Measurements from ENCODE around the gene RAPGEF6. TPM values are rescaled to one million over a fixed set of nuclear protein-coding genes. Genes with fewer than 3 reads are reported as not detected.
"Not testable (repeated sequence)": the region's sequence is repeated elsewhere in the genome, so short reads cannot be mapped to it uniquely, and the experiment has no call there.

RAPGEF6 gene
- total and polyA plus RNA-seq, 11 donors = 2.3 to 13.9 (median 8.6) TPM

DNA sequence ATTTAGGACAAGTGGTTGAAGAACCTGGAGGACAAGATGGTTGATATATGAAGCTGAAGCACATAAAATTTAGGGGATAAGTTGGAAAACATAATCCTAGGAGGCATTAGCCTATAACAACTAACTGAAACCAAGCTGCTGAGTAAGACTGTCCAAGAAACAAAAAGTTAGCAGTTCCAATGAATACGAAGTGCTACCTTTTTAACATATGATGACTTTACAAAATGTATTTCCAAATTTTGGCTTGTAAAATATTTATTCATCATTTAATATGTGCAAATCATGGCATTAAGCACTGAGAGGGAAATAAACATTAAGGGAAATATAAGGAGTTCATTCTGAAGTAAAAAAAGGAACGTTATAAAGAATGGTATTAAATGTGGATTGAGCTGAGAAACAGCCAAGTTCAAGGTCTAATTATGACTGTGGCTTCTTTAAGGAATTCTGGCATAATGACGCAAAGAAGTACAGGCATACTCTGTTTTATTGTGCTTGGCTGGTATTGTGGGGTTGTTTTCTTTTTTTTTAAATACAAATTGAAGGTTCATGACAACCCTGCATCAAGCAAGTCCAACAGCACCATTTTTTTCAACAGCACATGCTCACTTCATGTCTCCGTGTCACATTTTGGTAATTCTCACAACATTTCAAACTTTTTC, 7.7 kb downstream of the RAPGEF6 start:
- Histone ChIP-seq H3K36me3 (no peaks in the 10 kb centered on the region), H3K27ac (no peak overlapping the region), H3K9me3 (no peaks in the 10 kb centered on the region), H3K4me1 (peaks cover 0 to 32% (median 15%) of the 10 kb centered on the region in 12 donors), H3K4me3 (no peak overlapping the region), H3K27me3 (no peaks in the 10 kb centered on the region)
- TF ChIP-seq CTCF (IDR thresholded peaks at IDR 0.05) (no peak), POLR2A (IDR thresholded peaks at IDR 0.05) (no peak)
- intact Hi-C loops (cut with DNase I) = no loop called here
- DNase-seq (no peak), ATAC-seq (no peak)
- 85 to 92% (median 87%) methylated on average over 4 of the region's 4 CpGs for WGBS, 4 donors

DNA sequence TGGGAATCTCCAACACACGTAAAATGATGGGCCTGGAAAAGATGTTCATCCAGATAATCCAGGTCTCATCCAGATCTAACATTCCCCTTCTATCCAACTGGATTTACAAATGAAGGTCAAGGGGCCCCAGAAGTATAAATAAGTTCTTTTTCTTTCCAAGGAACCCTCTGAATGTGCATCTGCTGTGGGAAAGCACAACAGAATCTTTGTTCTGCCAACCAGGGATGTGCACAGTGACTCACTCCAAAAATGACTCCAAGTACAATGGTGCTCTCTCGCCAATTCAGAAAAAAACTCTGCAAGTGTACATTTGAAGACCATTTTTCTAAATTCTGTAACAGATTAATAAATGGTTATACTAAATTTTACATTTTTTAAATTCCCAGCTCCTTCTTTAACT, 12.4 kb downstream of the RAPGEF6 start:
- 71 to 81% (median 78%) methylated on average over 2 of the region's 2 CpGs for WGBS, 4 donors
- Histone ChIP-seq H3K36me3 (no peaks in the 10 kb centered on the region), H3K4me3 (no peak overlapping the region), H3K4me1 (peaks cover 0 to 30% (median 10%) of the 10 kb centered on the region in 12 donors), H3K27me3 (no peaks in the 10 kb centered on the region), H3K9me3 (no peaks in the 10 kb centered on the region), H3K27ac (no peak overlapping the region)
- ATAC-seq = peak in 2 of 4 donors; percentile 44 to 55
- no peak for DNase-seq
- TF ChIP-seq POLR2A (IDR thresholded peaks at IDR 0.05) (no peak), CTCF (IDR thresholded peaks at IDR 0.05) (no peak)
- intact Hi-C loops (cut with DNase I) = no loop called here

DNA sequence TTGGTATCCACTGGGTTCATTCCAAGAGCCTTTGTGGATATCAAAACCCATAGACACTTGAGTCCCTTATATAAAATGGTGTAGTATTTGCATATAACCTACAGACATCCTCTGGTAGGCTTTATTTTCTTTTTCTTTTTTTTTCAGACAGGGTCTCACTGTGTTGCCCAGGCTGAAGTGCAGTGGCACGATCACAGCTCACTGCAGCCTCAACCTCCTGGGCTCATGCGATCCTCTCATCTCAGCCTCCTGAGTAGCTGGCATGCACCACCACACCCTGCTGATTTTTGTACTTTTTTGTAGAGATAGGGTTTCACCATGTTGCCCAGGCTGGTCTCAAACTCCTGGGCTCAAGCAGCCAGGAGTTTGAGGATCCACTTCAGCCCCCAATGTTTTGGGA, 13.9 kb downstream of the RAPGEF6 start:
- DNase-seq; H3K9me3 ChIP-seq; intact Hi-C loops (cut with DNase I); H3K4me3 ChIP-seq; H3K27ac ChIP-seq; H3K36me3 ChIP-seq; ATAC-seq; H3K27me3 ChIP-seq: not testable (repeated sequence)
- peaks cover 0 to 30% (median 10%) of the 10 kb centered on the region in 12 donors for H3K4me1 ChIP-seq
- WGBS, 4 donors = 97 to 100% (median 100%) methylated on average over 2 of the region's 2 CpGs

DNA sequence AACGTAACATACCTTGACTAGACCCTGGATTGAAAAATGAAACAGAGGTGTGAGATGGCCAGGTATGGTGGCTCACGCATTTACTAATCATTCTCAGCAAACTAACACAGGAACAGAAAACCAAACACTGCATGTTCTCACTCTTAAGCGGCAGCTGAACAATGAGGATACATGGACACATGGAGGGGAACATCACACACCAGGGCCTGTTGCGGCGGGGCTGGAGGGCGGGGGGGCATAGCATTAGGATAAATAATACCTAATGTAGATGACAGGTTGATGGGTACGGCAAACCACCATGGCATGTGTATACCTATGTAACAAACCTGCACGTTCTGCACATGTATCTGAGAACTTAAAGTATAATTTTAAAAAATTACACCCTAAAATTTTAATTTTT, 15.9 kb downstream of the RAPGEF6 start:
- H3K27ac ChIP-seq = no peak overlapping the region
- H3K4me1 ChIP-seq = peaks cover 0 to 33% (median 15%) of the 10 kb centered on the region in 12 donors
- intact Hi-C loops (cut with DNase I) = no loop called here
- no peaks in the 10 kb centered on the region for H3K36me3 ChIP-seq
- no peaks in the 10 kb centered on the region for H3K27me3 ChIP-seq
- H3K4me3 ChIP-seq = no peak overlapping the region
- no peak for DNase-seq
- WGBS, 4 donors = 72 to 91% (median 80%) methylated on average over 8 of the region's 8 CpGs
- ATAC-seq = no peak
- H3K9me3 ChIP-seq = no peaks in the 10 kb centered on the region
- TF ChIP-seq POLR2A (IDR thresholded peaks at IDR 0.05) = no peak
- no peak for TF ChIP-seq CTCF (IDR thresholded peaks at IDR 0.05)

Data from heart left ventricle (tissue), 16 donors.